Erythroblast (primary cell): ENCODE data around the gene CFH.

Source experiments
- GATA1 ChIP-seq: IDR thresholded peaks from 2 replicates; pipeline ENCODE4 v1.6.1; 2011; ENCODE audit warnings: low read depth, mild to moderate bottlenecking, control low read depth, low read length, moderate library complexity
- POLR2A ChIP-seq: IDR thresholded peaks from 2 replicates; pipeline ENCODE4 v1.6.1; 2011; ENCODE audit warnings: mild to moderate bottlenecking, low read length

GRCh38 chr1:196608390-196609369 is 43.2 kb upstream of the CFH start, which contains the start of gene KCNT2:
- TF ChIP-seq POLR2A: no peak
- TF ChIP-seq GATA1: no peak
